Tibial nerve (tissue), 4 donors: ENCODE data around the gene HOXD13. TPM values are rescaled to one million over a fixed set of nuclear protein-coding genes. Genes with fewer than 3 reads are reported as not detected.

Experiments used
- DNase-seq, 2 donors: peaks; one replicate each; pipeline ENCODE4 v3.0.0-alpha.2; 2019; ENCODE audit warnings: low spot score in 2 of 2
- H3K27ac ChIP-seq, 4 donors: fragments of 200-600 bp; sonication (generic) in 3 of 4; one replicate each; pipeline ENCODE4 v1.5.1; 2017 to 2019; ENCODE audit warnings: mild to moderate bottlenecking in 1 of 4
- H3K27me3 ChIP-seq, 2 donors: fragments of 200-600 bp; sonication (generic) in 1 of 2; one replicate each; pipeline versions ENCODE4 v1.5.1 to v1.6.0; 2017 to 2019
- H3K36me3 ChIP-seq, 3 donors: fragments of 200-600 bp; sonication (generic); one replicate each; pipeline ENCODE4 v1.5.1; 2018 to 2019
- H3K4me1 ChIP-seq, 4 donors: fragments of 200-600 bp; sonication (generic) in 3 of 4; one replicate each; pipeline ENCODE4 v1.5.1; 2017 to 2019
- H3K4me3 ChIP-seq, 4 donors: fragments of 200-600 bp; sonication (generic) in 3 of 4; one replicate each; pipeline ENCODE4 v1.5.1; 2017 to 2019; ENCODE audit warnings: mild to moderate bottlenecking in 1 of 4, moderate library complexity in 1 of 4
- H3K9me3 ChIP-seq, 4 donors: fragments of 200-600 bp; sonication (generic) in 3 of 4; one replicate each; pipeline ENCODE4 v1.5.1; 2017 to 2019
- CTCF ChIP-seq, 5 experiments: fragments of 200-600 bp in 3 of 5; fragments of 450-650 bp in 2 of 5; sonication (generic) in 3 of 5; IDR thresholded peaks; one replicate each; pipeline ENCODE4 v1.5.1; 2016 to 2019; ENCODE audit warnings: antibody characterized with exemption in 5 of 5, mild to moderate bottlenecking in 3 of 5, moderate library complexity in 2 of 5
- EP300 ChIP-seq, 2 donors: sonication (generic); formaldehyde crosslinking; IDR thresholded peaks; one replicate each; pipeline ENCODE4 v1.6.1; 2017; ENCODE audit warnings: antibody characterized with exemption in 2 of 2, mild to moderate bottlenecking in 1 of 2
- POLR2A ChIP-seq, 2 donors: fragments of 450-650 bp; IDR thresholded peaks; one replicate each; pipeline ENCODE4 v1.6.1; 2017; ENCODE audit warnings: antibody characterized with exemption in 2 of 2, mild to moderate bottlenecking in 2 of 2, moderate library complexity in 2 of 2
- WGBS, 2 donors: methylation state at CpG; one replicate each; pipeline ENCODE4 v1.1.5; 2018; 5-methylcytosine and 5-hydroxymethylcytosine counted together
- total RNA-seq, 4 donors: library from RNA; depleted of rRNA; stranded (reverse); fragments of >200 nt; gene quantifications; one replicate each; pipeline ENCODE4 v1.1.0, GENCODE V29; 2016

Gene HOXD13
- total RNA-seq, 4 donors from 2014 or later = 0.21 TPM; not detected in 3

- Histone ChIP-seq H3K27me3 (peaks cover 5 to 97% of the 10 kb centered on the region in 2 donors), H3K4me3 (peak overlapping the region in 1 of 4 donors; percentile 8), H3K9me3 (no peaks in the 10 kb centered on the region), H3K36me3 (no peaks in the 10 kb centered on the region), H3K4me1 (peaks cover 0 to 57% (median 14%) of the 10 kb centered on the region in 4 donors), H3K27ac (no peak overlapping the region)
- WGBS, 2 donors = 10 to 17% methylated on average over 24 to 25 of the region's 25 CpGs
- TF ChIP-seq POLR2A (IDR thresholded peaks at IDR 0.05) (no peak), CTCF (IDR thresholded peaks at IDR 0.05) (no peak), EP300 (IDR thresholded peaks at IDR 0.05) (no peak)
- DNase-seq = no peak
These were observed 12.7 kb downstream of the HOXD13 start for GRCh38 chr2:176105078-176105729.

GRCh38 chr2:176105730-176106580, 13.4 kb downstream of the HOXD13 start:
- DNase-seq = no peak
- H3K4me1 ChIP-seq = peaks cover 0 to 52% (median 14%) of the 10 kb centered on the region in 4 donors
- no peak overlapping the region for H3K27ac ChIP-seq
- H3K4me3 ChIP-seq = no peak overlapping the region
- TF ChIP-seq POLR2A (IDR thresholded peaks at IDR 0.05) (no peak), CTCF (IDR thresholded peaks at IDR 0.05) (no peak), EP300 (IDR thresholded peaks at IDR 0.05) (no peak)
- H3K9me3 ChIP-seq = no peaks in the 10 kb centered on the region
- WGBS, 2 donors = 16 to 28% methylated on average over 25 of the region's 25 CpGs
- no peaks in the 10 kb centered on the region for H3K36me3 ChIP-seq
- H3K27me3 ChIP-seq = peaks cover 5 to 97% of the 10 kb centered on the region in 2 donors

- peak in 1 of 2 donors; percentile 40 for DNase-seq
- H3K4me1 ChIP-seq = peaks cover 0 to 56% (median 14%) of the 10 kb centered on the region in 4 donors
- H3K9me3 ChIP-seq = no peaks in the 10 kb centered on the region
- 1 to 3% methylated on average over 53 to 80 of the region's 85 CpGs for WGBS, 2 donors
- H3K4me3 ChIP-seq = peak within 1 kb of the TSS in 1 of 4 donors; percentile 35
- peaks cover 5 to 97% of the 10 kb centered on the region in 2 donors for H3K27me3 ChIP-seq
- H3K27ac ChIP-seq = no peak within 1 kb of the TSS
- H3K36me3 ChIP-seq = no peaks in the 10 kb centered on the region
- TF ChIP-seq POLR2A (IDR thresholded peaks at IDR 0.05) = no peak
- no peak for TF ChIP-seq CTCF (IDR thresholded peaks at IDR 0.05)
- TF ChIP-seq EP300 (IDR thresholded peaks at IDR 0.05) = no peak
These were observed 14.3 kb downstream of the HOXD13 start, which contains the start of gene HOXD11 for GRCh38 chr2:176106581-176107539. Gene HOXD11 (plus strand): TSS chr2:176107280. CDS start chr2:176107356, 76 bp downstream.

GRCh38 chr2:176107731-176108181, 15.2 kb downstream of the HOXD13 start:
- H3K4me1 ChIP-seq = peaks cover 0 to 56% (median 14%) of the 10 kb centered on the region in 4 donors
- peaks cover 5 to 97% of the 10 kb centered on the region in 2 donors for H3K27me3 ChIP-seq
- H3K4me3 ChIP-seq = peak overlapping the region in 1 of 4 donors; percentile 28
- no peaks in the 10 kb centered on the region for H3K36me3 ChIP-seq
- H3K27ac ChIP-seq = no peak overlapping the region
- 2% methylated on average over 25 to 50 of the region's 59 CpGs for whole genome bisulfite sequencing, 2 donors
- no peaks in the 10 kb centered on the region for H3K9me3 ChIP-seq
- TF ChIP-seq EP300 (IDR thresholded peaks at IDR 0.05) = no peak
- no peak for TF ChIP-seq CTCF (IDR thresholded peaks at IDR 0.05)
- TF ChIP-seq POLR2A (IDR thresholded peaks at IDR 0.05) = no peak
- no peak for DNase-seq
